ENCODE results near the gene AP4B1.

The AP4B1 gene

GRCh38 chr1:113871597-113872113 lies 32.9 kb downstream of the AP4B1 start, which contains the start of gene PTPN22:
Gene PTPN22, minus strand, starts transcription at chr1:113871712.
- TF ChIP-seq POLR2A (IDR thresholded peaks at IDR 0.05; ENCODE audit: low read depth, low read length) (peak; percentile 90), TAF1 (IDR thresholded peaks at IDR 0.05; ENCODE audit: low read depth, low read length) (peak; percentile 94), POLR2AphosphoS5 (IDR thresholded peaks at IDR 0.05; ENCODE audit: low read depth, low read length) (peak; percentile 90), POU2F2 (IDR thresholded peaks at IDR 0.05; ENCODE audit: low read depth, low read length) (peak; percentile 92), SPI1 (IDR thresholded peaks at IDR 0.05; ENCODE audit: low read depth, low read length) (no peak), PAX5 (IDR thresholded peaks at IDR 0.05; ENCODE audit: insufficient read depth, low read length, severe bottlenecking) (no peak)
- DNase-seq (ENCODE audit: insufficient read length, low spot score) (no peak), FAIRE-seq (peak; percentile 90)

- DNase-seq (ENCODE audit: insufficient read length, low spot score) (no peak), FAIRE-seq (no peak)
- TF ChIP-seq PAX5 (IDR thresholded peaks at IDR 0.05; ENCODE audit: insufficient read depth, low read length, severe bottlenecking) = no peak
- TF ChIP-seq POLR2AphosphoS5 (IDR thresholded peaks at IDR 0.05; ENCODE audit: low read depth, low read length) = no peak
- no peak for TF ChIP-seq POU2F2 (IDR thresholded peaks at IDR 0.05; ENCODE audit: low read depth, low read length)
- TF ChIP-seq SPI1 (IDR thresholded peaks at IDR 0.05; ENCODE audit: low read depth, low read length) = no peak
- no peak for TF ChIP-seq TAF1 (IDR thresholded peaks at IDR 0.05; ENCODE audit: low read depth, low read length)
- no peak for TF ChIP-seq POLR2A (IDR thresholded peaks at IDR 0.05; ENCODE audit: low read depth, low read length)
Measured at GRCh38 chr1:113870778-113871177, 33.8 kb downstream of the AP4B1 start.

GRCh38 chr1:113868387-113869083 lies 36.1 kb downstream of the AP4B1 start:
- DNase-seq (ENCODE audit: insufficient read length, low spot score) = no peak
- TF ChIP-seq TAF1 (IDR thresholded peaks at IDR 0.05; ENCODE audit: low read depth, low read length) (no peak), POLR2AphosphoS5 (IDR thresholded peaks at IDR 0.05; ENCODE audit: low read depth, low read length) (no peak), SPI1 (IDR thresholded peaks at IDR 0.05; ENCODE audit: low read depth, low read length) (no peak), PAX5 (IDR thresholded peaks at IDR 0.05; ENCODE audit: insufficient read depth, low read length, severe bottlenecking) (no peak), POLR2A (IDR thresholded peaks at IDR 0.05; ENCODE audit: low read depth, low read length) (no peak), POU2F2 (IDR thresholded peaks at IDR 0.05; ENCODE audit: low read depth, low read length) (no peak)
- FAIRE-seq = no peak

GRCh38 chr1:113861641-113862040 lies 43.0 kb downstream of the AP4B1 start:
- FAIRE-seq (no peak), DNase-seq (ENCODE audit: insufficient read length, low spot score) (no peak)
- TF ChIP-seq SPI1 (IDR thresholded peaks at IDR 0.05; ENCODE audit: low read depth, low read length) = peak; percentile 69
- TF ChIP-seq PAX5 (IDR thresholded peaks at IDR 0.05; ENCODE audit: insufficient read depth, low read length, severe bottlenecking) = no peak

GRCh38 chr1:113860891-113861290 lies 43.7 kb downstream of the AP4B1 start:
- FAIRE-seq = no peak
- TF ChIP-seq PAX5 (IDR thresholded peaks at IDR 0.05; ENCODE audit: insufficient read depth, low read length, severe bottlenecking) (no peak), POLR2A (IDR thresholded peaks at IDR 0.05; ENCODE audit: low read depth, low read length) (no peak), POLR2AphosphoS5 (IDR thresholded peaks at IDR 0.05; ENCODE audit: low read depth, low read length) (no peak), POU2F2 (IDR thresholded peaks at IDR 0.05; ENCODE audit: low read depth, low read length) (no peak), TAF1 (IDR thresholded peaks at IDR 0.05; ENCODE audit: low read depth, low read length) (no peak), SPI1 (IDR thresholded peaks at IDR 0.05; ENCODE audit: low read depth, low read length) (no peak)

GRCh38 chr1:113859478-113860175 lies 45.0 kb downstream of the AP4B1 start:
- DNase-seq (ENCODE audit: insufficient read length, low spot score) (no peak), FAIRE-seq (peak; percentile 59)
- TF ChIP-seq SPI1 (IDR thresholded peaks at IDR 0.05; ENCODE audit: low read depth, low read length) (peak; percentile 99), TAF1 (IDR thresholded peaks at IDR 0.05; ENCODE audit: low read depth, low read length) (no peak), PAX5 (IDR thresholded peaks at IDR 0.05; ENCODE audit: insufficient read depth, low read length, severe bottlenecking) (no peak)

More at GRCh38 chr1:113860891-113861290, 43.7 kb downstream of the AP4B1 start:
- no peak for DNase-seq (ENCODE audit: insufficient read length, low spot score)

- no peak for DNase-seq (ENCODE audit: insufficient read length, low spot score)
- TF ChIP-seq POU2F2 (IDR thresholded peaks at IDR 0.05; ENCODE audit: low read depth, low read length) = no peak
- no peak for TF ChIP-seq POLR2AphosphoS5 (IDR thresholded peaks at IDR 0.05; ENCODE audit: low read depth, low read length)
- no peak for TF ChIP-seq TAF1 (IDR thresholded peaks at IDR 0.05; ENCODE audit: low read depth, low read length)
- no peak for TF ChIP-seq PAX5 (IDR thresholded peaks at IDR 0.05; ENCODE audit: insufficient read depth, low read length, severe bottlenecking)
- TF ChIP-seq POLR2A (IDR thresholded peaks at IDR 0.05; ENCODE audit: low read depth, low read length) = no peak
- TF ChIP-seq SPI1 (IDR thresholded peaks at IDR 0.05; ENCODE audit: low read depth, low read length) = no peak
- FAIRE-seq = no peak
Measured at GRCh38 chr1:113858982-113859381, 45.6 kb downstream of the AP4B1 start.

GRCh38 chr1:113858418-113858817 lies 46.2 kb downstream of the AP4B1 start:
- no peak for TF ChIP-seq POU2F2 (IDR thresholded peaks at IDR 0.05; ENCODE audit: low read depth, low read length)
- TF ChIP-seq SPI1 (IDR thresholded peaks at IDR 0.05; ENCODE audit: low read depth, low read length) = peak; percentile 92
- TF ChIP-seq TAF1 (IDR thresholded peaks at IDR 0.05; ENCODE audit: low read depth, low read length) = no peak
- TF ChIP-seq PAX5 (IDR thresholded peaks at IDR 0.05; ENCODE audit: insufficient read depth, low read length, severe bottlenecking) = no peak
- no peak for TF ChIP-seq POLR2A (IDR thresholded peaks at IDR 0.05; ENCODE audit: low read depth, low read length)
- TF ChIP-seq POLR2AphosphoS5 (IDR thresholded peaks at IDR 0.05; ENCODE audit: low read depth, low read length) = no peak
- no peak for FAIRE-seq
- no peak for DNase-seq (ENCODE audit: insufficient read length, low spot score)

- DNase-seq (ENCODE audit: insufficient read length, low spot score) (no peak), FAIRE-seq (no peak)
Measured at GRCh38 chr1:113857776-113858175, 46.8 kb downstream of the AP4B1 start.

More at GRCh38 chr1:113857776-113858175, 46.8 kb downstream of the AP4B1 start:
- TF ChIP-seq PAX5 (IDR thresholded peaks at IDR 0.05; ENCODE audit: insufficient read depth, low read length, severe bottlenecking) (no peak), TAF1 (IDR thresholded peaks at IDR 0.05; ENCODE audit: low read depth, low read length) (no peak), POLR2A (IDR thresholded peaks at IDR 0.05; ENCODE audit: low read depth, low read length) (no peak), POU2F2 (IDR thresholded peaks at IDR 0.05; ENCODE audit: low read depth, low read length) (no peak), POLR2AphosphoS5 (IDR thresholded peaks at IDR 0.05; ENCODE audit: low read depth, low read length) (no peak), SPI1 (IDR thresholded peaks at IDR 0.05; ENCODE audit: low read depth, low read length) (no peak)
